GM12891 (cell line): ENCODE data around the gene ANKRD55.

Experiments
- DNase-seq: peaks from one replicate; pipeline ENCODE4 v3.0.0; 2011; ENCODE audit warnings: low spot score; ENCODE audit not compliant: insufficient read length
- FAIRE-seq: peaks from 2 replicates; lab custom pipeline; 2011; peaks lifted over from hg19 to GRCh38; lab: Jason Lieb, UNC
- PAX5 ChIP-seq: IDR thresholded peaks from 2 replicates; pipeline ENCODE4 v1.6.1; 2011; ENCODE audit warnings: low read length, moderate library complexity, mild to moderate bottlenecking; ENCODE audit not compliant: insufficient read depth, severe bottlenecking
- POLR2A ChIP-seq: IDR thresholded peaks from 2 replicates; pipeline ENCODE4 v1.6.1; 2011; ENCODE audit warnings: low read depth, low read length, control low read depth
- POLR2AphosphoS5 ChIP-seq: IDR thresholded peaks from 2 replicates; pipeline ENCODE4 v1.6.1; 2011; ENCODE audit warnings: low read depth, low read length, control low read depth
- POU2F2 ChIP-seq: IDR thresholded peaks from 2 replicates; pipeline ENCODE4 v1.6.1; 2011; ENCODE audit warnings: low read depth, mild to moderate bottlenecking, control low read depth, low read length, moderate library complexity
- SPI1 ChIP-seq: IDR thresholded peaks from 2 replicates; pipeline ENCODE4 v1.6.1; 2011; ENCODE audit warnings: low read depth, low read length, control low read depth
- TAF1 ChIP-seq: IDR thresholded peaks from 2 replicates; pipeline ENCODE4 v1.6.1; 2011; ENCODE audit warnings: low read depth, low read length, control low read depth

The ANKRD55 gene

DNA sequence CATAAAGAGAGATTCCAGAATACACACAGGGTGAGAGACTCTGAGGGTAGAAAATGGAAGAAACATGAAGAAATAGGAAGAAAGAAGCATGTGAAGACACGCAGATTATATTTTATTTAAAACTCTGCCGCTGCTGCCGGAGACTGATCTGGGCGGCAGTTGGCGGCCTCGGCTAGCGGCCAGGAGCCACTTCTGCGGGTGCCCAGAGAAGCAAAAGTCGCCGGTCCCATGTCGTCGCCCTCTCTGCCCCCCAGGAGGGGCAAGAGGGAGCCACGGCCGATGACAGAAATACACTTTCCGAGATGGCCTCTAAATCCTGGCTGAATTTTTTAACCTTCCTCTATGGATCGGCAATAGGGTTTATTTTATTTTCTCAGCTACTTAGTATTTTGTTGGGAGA is 40.9 kb downstream of the ANKRD55 start:
- TF ChIP-seq TAF1 = no peak
- no peak for TF ChIP-seq PAX5
- TF ChIP-seq POU2F2 = no peak
- no peak for TF ChIP-seq SPI1
- no peak for TF ChIP-seq POLR2A
- no peak for TF ChIP-seq POLR2AphosphoS5
- DNase-seq = no peak
- no peak for FAIRE-seq

DNA sequence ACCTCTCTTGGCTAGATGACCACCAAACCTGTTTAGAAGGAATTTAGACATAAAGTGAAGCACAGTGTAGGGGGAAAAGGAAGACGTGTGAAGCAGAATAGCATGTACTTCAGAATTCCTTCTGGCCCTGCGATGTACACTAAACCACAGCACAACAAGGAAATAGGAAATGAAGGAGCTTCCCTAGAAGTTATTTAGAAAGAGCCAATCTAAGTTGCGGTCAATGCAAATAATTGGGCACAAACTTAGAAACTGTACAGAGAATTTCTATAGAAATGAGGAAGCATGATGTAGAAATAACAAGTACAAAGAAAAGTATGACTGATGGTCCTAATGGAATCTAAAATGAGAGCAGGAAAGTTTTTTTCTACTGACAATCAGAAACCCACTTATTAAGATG is 41.5 kb downstream of the ANKRD55 start:
- FAIRE-seq = no peak
- no peak for TF ChIP-seq TAF1
- TF ChIP-seq POLR2AphosphoS5 = no peak
- TF ChIP-seq POU2F2 = no peak
- TF ChIP-seq POLR2A = no peak
- no peak for TF ChIP-seq SPI1
- TF ChIP-seq PAX5 = no peak
- DNase-seq = no peak

DNA sequence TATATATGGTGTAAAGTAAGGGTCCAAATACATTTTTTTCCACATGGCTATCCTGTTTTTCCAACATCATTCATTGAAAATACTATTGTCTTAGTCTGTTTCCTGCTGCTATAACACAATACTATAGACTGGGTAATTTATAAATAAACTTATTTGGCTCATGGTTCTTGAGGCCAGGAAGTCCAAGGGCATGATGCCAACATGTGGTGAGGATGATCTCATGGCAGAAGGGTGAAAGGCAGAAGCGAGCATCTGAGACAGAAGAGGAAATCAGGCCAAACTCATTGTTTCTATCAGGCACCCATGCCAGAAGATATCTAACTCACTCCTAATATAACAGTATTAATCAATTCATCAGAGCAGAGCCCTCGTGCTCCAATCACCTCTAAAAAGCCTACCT is 42.6 kb downstream of the ANKRD55 start:
- DNase-seq = no peak
- no peak for FAIRE-seq
- TF ChIP-seq POLR2AphosphoS5 (no peak), POU2F2 (no peak), TAF1 (no peak), POLR2A (no peak), PAX5 (no peak)

DNA sequence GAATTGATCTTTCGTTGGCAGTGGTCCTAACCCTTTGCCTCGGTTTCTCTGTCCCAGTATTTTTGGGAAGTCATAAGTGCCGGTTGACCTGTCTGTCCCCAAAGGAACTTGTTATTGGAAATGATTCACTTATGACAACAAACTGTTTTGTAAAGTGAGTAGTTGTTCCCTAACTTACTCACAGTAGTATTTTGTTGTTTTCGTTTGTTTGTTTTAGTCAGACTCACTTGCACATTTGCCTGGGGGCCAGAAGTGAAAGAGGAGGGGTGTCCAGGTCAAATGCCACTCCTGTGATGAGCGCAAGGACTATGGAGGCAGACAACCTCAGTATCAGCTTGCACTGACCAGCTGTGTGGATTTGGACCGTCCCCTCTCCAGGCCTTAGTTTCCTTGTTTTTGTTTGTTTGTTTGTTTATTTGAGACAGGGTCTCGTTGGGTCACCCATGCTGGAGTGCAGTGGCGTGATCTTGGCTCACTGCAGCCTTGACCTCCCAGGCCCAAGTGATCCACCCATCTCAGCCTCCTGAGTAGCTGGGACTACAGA is 47.3 kb downstream of the ANKRD55 start:
- FAIRE-seq (no peak), DNase-seq (no peak)
- TF ChIP-seq SPI1 (no peak), POU2F2 (no peak), TAF1 (no peak), POLR2A (no peak), POLR2AphosphoS5 (no peak), PAX5 (no peak)

DNA sequence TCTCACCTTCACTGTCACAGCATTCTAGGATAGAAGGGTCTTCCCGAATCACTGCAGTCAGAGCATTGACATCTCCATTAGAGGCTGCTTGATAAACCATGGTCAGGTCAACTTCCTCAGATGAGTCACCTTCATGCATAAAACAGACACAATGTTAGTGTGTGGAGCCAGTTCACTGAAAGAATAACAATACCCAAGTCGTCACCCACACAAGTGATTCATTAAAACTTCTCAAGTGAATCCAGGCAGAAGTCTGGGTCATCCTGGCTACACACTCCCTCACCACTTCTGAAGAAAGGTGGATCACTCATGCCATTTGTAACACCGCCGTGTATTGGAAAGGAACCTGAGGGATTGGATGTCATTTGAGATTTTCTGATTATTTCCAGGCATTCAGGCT is 49.6 kb downstream of the ANKRD55 start:
- FAIRE-seq (no peak), DNase-seq (no peak)
- TF ChIP-seq POU2F2 (no peak), TAF1 (no peak), SPI1 (no peak), POLR2A (no peak), POLR2AphosphoS5 (no peak), PAX5 (no peak)

DNA sequence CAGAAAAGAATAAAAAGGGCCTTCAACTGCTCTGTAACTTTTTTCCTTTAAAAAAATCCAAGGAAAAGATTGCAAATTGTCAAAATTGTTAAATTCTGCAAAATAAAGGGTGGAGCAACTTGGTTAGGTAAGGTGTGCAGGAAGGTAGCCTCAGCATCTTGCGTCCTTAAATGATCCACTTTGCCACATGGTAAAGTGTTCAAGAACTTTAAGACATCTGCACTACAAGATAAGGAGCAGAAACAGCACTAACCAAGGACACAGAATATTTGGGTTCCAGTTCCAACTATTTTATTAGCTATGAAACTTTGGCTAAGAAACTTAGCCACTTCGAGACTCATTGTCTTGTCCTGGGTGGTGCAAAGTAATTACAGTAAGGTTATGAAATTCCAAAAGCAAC is 53.7 kb downstream of the ANKRD55 start:
- no peak for FAIRE-seq
- TF ChIP-seq POLR2A (no peak), TAF1 (no peak), POLR2AphosphoS5 (no peak), POU2F2 (no peak), PAX5 (no peak), SPI1 (no peak)

DNA sequence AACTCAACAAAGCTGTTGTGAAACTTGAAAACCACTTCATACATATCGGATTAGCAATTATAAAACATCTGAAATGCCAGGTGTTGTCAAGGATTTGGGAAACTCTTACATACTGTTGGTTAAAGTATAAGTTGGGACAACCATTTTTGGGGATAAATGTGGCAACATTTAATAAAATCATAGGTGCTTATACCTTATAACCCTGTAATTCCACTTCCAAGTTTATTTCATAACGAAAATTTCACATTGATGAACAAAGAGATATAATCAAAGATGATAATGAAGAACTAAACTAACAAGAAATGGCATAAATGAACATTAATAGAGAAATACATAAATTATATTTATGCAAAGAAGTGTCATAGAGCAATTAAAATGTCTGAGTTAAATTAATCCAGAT is 54.3 kb downstream of the ANKRD55 start:
- DNase-seq (no peak), FAIRE-seq (no peak)
- no peak for TF ChIP-seq POLR2AphosphoS5
- TF ChIP-seq SPI1 = no peak
- TF ChIP-seq POU2F2 = no peak
- no peak for TF ChIP-seq TAF1
- TF ChIP-seq PAX5 = no peak

More for the DNA sequence above, 53.7 kb downstream of the ANKRD55 start:
- no peak for DNase-seq

DNA sequence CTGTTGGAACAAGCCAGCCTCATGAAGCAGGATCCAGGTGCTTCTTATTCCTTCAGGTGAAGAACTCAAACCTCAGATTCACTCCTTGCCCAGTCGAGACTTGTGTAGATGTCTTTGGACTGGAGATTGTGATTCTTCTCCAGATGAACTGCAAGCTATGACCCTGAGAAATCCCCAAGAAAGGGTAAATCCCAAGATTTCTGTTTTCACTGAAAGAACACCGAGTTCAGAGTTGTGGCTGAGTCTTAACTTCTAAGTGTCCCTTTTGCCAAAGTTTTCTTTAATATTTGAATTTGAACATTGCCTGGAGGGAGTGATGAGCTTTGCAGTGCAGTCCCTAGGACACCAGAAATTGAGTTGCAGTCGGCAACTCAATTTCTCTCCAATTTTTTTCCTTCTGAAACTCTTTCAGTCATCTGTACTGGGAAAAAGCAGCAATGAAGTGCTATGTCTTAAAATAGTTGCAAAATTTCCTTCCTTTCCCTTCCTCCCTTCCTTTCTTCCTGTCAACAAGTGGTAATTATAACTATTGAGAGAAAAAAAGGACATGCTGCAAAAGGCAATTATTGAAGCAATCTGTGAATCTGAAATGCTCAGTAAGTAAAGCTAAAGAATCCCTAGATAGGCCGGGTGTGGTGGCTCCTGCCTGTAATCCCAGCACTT is 56.1 kb downstream of the ANKRD55 start:
- DNase-seq (no peak), FAIRE-seq (no peak)
- no peak for TF ChIP-seq SPI1
- no peak for TF ChIP-seq POU2F2
- no peak for TF ChIP-seq PAX5
- no peak for TF ChIP-seq POLR2AphosphoS5

DNA sequence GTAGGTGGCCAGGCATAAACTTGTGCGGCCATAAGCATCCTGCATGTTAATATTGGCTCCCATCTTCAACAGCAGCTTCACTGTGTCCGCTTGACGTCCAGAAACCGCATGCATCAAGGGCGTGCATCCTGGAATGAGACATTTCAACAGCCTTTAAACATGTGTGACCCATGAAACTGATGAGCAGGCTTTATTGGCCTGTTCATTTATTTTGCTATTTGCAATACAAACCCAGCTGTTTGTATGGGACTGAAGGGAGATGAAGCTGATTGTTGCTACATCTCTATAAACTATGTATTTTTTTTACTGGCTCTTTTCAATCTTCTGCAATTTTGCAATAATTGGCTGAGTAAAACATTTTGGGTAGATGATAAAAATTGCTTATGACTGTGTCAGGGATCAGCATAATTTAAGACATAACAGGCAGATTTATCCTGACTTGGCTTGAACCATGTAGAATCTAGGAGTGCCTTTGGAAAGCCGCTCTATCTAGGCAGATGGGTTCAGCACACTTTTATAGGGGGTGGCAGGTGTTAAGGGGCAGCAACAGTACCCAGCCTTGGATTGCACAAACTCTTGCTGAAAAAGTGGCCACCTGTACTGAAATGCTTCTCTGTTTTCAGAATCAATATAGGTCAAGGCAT is 56.9 kb downstream of the ANKRD55 start:
- FAIRE-seq (no peak), DNase-seq (no peak)
- no peak for TF ChIP-seq POLR2AphosphoS5
- TF ChIP-seq POLR2A = no peak
- no peak for TF ChIP-seq TAF1
- no peak for TF ChIP-seq POU2F2
- no peak for TF ChIP-seq PAX5
- no peak for TF ChIP-seq SPI1

DNA sequence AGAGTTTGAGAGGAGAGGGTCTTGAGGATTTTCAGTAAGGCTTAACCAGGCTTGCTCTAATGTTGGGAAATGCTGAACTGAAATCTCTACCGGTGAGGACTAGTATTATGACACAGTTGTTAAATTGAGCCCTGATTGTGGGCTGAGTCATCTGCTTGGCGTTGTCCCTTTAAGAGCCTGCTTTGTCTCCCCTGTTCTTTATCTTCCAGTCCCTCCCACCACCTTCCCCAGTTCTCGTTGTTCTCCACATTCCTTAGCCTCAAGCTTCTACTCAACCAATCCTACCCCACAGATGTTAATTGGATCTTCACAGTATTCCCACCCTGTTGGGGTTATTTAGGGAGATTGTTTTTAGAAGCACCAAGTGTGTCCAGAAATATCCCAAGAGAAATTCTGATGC is 57.6 kb downstream of the ANKRD55 start:
- DNase-seq = no peak
- TF ChIP-seq POLR2AphosphoS5 (no peak), SPI1 (no peak), POU2F2 (no peak), TAF1 (no peak), PAX5 (no peak), POLR2A (no peak)
- no peak for FAIRE-seq

DNA sequence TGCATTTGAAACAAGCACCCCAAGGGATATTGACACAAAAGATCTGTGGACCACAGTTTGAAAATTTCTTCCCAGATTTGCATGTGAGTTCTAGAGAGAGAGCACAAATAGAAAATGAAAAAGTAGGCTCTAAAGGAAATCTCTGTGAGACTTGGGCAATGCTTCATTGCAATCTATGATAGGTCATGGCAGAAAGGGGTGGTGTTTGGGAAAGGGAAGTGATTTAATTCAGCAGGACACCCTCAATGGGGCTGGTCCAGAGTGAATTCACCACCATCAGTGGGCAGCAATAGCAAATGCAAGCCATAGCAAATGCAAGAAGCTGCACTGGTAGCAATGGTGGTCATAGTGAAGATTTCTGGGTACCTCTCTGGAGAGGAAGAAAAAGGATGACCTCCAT is 58.1 kb downstream of the ANKRD55 start:
- DNase-seq = no peak
- TF ChIP-seq POLR2AphosphoS5 (no peak), PAX5 (no peak), POU2F2 (no peak), POLR2A (no peak), TAF1 (no peak)
- FAIRE-seq = no peak
